GM12864 (cell line): ENCODE data around the gene HOTAIR.

ENCODE experiments used
- DNase-seq: peaks from one replicate; pipeline ENCODE4 v3.0.0-alpha.2; 2011; ENCODE audit warnings: low read depth
- H3K4me3 ChIP-seq: 2 replicates; pipeline ENCODE4 v1.5.1; 2011; ENCODE audit warnings: mild to moderate bottlenecking, low read depth, low read length, control low read depth
- CTCF ChIP-seq: IDR thresholded peaks from 2 replicates; pipeline ENCODE4 v1.5.1; 2011; ENCODE audit warnings: low read depth, mild to moderate bottlenecking, moderate library complexity, low read length, control low read depth, inconsistent platforms; ENCODE audit errors: missing control alignments

HOTAIR gene

GRCh38 chr12:53983568-53983949 lies 8.8 kb upstream of the HOTAIR start:
- DNase-seq, result no peak
- no peak overlapping the region for H3K4me3 ChIP-seq
- no peak for TF ChIP-seq CTCF

GRCh38 chr12:53982648-53983567 lies 8.2 kb upstream of the HOTAIR start:
- TF ChIP-seq CTCF, result no peak
- no peak overlapping the region for H3K4me3 ChIP-seq
- no peak for DNase-seq

- DNase-seq, result no peak
- H3K4me3 ChIP-seq, result no peak overlapping the region
- TF ChIP-seq CTCF, result no peak
Observed at GRCh38 chr12:53981634-53982565, 7.1 kb upstream of the HOTAIR start.

- DNase-seq, result no peak
- no peak overlapping the region for H3K4me3 ChIP-seq
- no peak for TF ChIP-seq CTCF
Observed at GRCh38 chr12:53980802-53981496, 6.2 kb upstream of the HOTAIR start.

GRCh38 chr12:53980104-53980801 lies 5.5 kb upstream of the HOTAIR start:
- H3K4me3 ChIP-seq, result no peak overlapping the region
- no peak for DNase-seq
- TF ChIP-seq CTCF, result no peak

- no peak for TF ChIP-seq CTCF
- no peak overlapping the region for H3K4me3 ChIP-seq
- no peak for DNase-seq
Observed at GRCh38 chr12:53978477-53979356, 4.0 kb upstream of the HOTAIR start.
